ENCODE results near the gene PRAMEF6. TPM values are rescaled to one million over a fixed set of nuclear protein-coding genes. Genes with fewer than 3 reads are reported as not detected.
"Not testable (repeated sequence)": the region's sequence is repeated elsewhere in the genome, so short reads cannot be mapped to it uniquely, and the experiment has no call there.

The PRAMEF6 gene
- not detected for total RNA-seq

DNA sequence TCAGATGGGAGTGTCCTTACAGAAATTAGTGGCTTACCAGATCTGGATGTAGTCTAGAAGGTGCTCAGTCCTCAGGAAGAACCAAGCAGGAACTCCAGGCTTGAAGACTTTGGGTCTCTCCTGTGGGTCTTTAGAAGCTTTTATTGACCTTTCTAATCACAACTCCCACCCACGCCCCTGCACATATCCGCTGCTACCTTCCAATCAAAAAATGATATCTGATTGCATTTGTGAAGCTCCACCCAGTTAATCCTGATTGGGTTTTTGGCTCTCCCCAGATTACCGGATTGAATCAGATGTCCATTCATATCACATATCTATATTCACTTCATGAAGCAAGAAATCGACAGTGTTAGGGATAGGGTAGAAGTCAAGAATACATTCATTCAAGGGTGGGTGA lies at the start of gene PRAMEF6:
Gene PRAMEF6, minus strand, starts transcription at position 101 of the 400 bp plus-strand sequence. CDS start 5,062 bp downstream, outside the sequence.
- DNase-seq; H3K9me3 ChIP-seq; intact Hi-C loops (cut with DNase I); H3K27ac ChIP-seq; H3K9ac ChIP-seq (ENCODE audit: low read depth in 2 of 2, low read length in 2 of 2); H3K4me3 ChIP-seq; H3K4me1 ChIP-seq; H3K36me3 ChIP-seq; H3K27me3 ChIP-seq: not testable (repeated sequence)

DNA sequence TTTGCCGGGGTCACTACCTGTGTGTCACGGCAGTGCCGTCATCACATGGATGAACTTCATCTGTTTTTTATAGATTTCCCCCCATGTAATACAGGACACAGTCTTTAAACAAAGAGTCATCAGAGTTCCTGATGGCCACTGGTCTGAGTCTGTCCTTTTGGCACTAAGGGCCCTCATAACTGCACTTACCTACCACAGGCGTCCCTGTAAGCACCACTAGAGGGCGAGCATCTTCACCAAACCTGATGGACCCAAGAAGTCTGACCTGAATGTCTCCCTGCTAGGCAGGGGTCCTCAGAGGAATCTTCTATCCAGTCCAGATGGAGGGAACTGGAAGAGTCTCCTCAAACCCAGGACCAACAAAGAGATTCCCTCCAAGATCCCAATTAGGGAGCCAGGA lies 23.0 kb downstream of the PRAMEF6 start:
- intact Hi-C loops (cut with DNase I); DNase-seq; H3K9ac ChIP-seq (ENCODE audit: low read depth in 2 of 2, low read length in 2 of 2); H3K4me1 ChIP-seq; H3K4me3 ChIP-seq; H3K27me3 ChIP-seq; H3K27ac ChIP-seq; H3K9me3 ChIP-seq; H3K36me3 ChIP-seq: not testable (repeated sequence)

DNA sequence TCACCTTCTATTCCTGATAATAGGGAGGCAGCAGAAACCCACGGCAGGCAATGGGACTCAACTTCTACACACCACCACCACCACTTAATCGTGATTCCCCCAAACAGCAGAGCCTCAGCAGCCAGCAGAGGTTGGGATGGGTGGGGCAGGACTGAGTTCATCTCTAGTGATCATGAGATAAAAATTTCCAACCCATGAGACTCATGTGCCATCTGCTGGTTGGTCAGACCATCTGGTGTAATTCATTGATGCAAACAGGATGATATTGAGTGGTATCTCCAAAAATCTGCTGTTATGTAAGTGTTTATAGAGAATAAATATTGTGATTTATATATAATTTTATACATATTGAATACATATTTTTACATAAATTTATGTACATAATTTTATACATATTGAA lies 25.6 kb downstream of the PRAMEF6 start:
- intact Hi-C loops (cut with DNase I); H3K36me3 ChIP-seq; H3K9ac ChIP-seq (ENCODE audit: low read depth in 2 of 2, low read length in 2 of 2); H3K4me3 ChIP-seq; H3K4me1 ChIP-seq; H3K27ac ChIP-seq; H3K27me3 ChIP-seq; DNase-seq; H3K9me3 ChIP-seq: not testable (repeated sequence)

DNA sequence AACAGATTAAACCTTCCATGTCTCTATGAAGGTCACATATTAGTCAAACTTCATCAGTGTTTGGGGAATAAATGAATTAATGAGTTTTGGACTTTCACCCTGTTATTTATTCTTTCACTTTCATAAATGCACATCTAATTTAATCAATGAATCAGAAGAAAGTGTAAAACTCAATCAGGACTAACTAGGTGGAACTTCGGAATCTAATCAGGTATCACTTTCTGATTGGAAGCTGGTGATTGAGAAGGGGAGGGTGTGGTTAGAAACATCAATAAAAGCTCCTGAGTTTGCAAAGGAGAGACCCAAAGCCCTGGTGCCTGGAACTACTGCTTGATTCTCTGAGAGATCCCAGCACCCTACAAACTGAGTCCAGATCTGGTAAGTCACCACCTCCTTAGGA lies 31.1 kb downstream of the PRAMEF6 start, which contains the start of gene PRAMEF7:
Gene PRAMEF7, plus strand, starts transcription at position 301 of the 400 bp plus-strand sequence. CDS start 1,083 bp downstream, outside the sequence.
- H3K9me3 ChIP-seq; H3K4me1 ChIP-seq; DNase-seq; H3K27ac ChIP-seq; H3K27me3 ChIP-seq; H3K36me3 ChIP-seq; intact Hi-C loops (cut with DNase I); H3K9ac ChIP-seq (ENCODE audit: low read depth in 2 of 2, low read length in 2 of 2); H3K4me3 ChIP-seq: not testable (repeated sequence)

DNA sequence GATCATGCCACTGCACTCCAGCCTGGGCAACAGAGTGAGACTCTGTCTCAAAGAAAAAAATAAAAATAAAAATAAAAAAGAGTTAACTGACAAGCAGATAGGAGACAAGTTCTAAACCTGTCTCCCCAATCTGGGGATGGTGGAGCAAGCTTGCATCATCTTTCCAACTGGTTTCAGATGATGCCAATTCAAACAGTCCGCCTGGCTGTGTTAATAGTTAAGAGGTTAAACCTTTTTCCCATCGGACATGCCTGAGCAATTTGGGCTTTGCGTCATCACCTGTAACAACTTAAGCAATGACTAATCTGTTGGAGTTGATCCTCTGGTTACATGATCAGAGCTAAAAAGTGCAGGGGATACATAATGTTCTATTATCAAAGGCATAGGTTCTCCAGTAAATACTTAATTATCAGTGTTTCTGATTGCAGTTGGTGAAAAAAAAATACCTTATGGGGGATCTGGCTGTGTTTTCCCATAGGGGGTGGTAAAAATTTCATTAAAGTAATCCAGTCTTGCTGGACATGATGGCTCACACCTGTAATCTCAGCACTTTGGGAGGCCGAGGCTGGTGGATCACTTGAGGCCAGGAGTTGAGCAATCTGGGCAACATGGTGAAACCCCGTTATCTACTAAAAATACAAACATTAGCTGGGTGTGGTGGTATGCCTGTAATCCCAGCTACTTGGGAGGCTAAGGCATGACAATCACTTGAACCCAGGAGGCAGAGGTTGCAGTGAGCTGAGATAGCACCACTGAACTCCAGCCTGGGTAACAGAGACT lies 43.4 kb downstream of the PRAMEF6 start:
- H3K9me3 ChIP-seq; H3K27me3 ChIP-seq; H3K27ac ChIP-seq; H3K36me3 ChIP-seq; H3K4me3 ChIP-seq; H3K9ac ChIP-seq (ENCODE audit: low read depth in 2 of 2, low read length in 2 of 2); H3K4me1 ChIP-seq; DNase-seq; intact Hi-C loops (cut with DNase I): not testable (repeated sequence)

DNA sequence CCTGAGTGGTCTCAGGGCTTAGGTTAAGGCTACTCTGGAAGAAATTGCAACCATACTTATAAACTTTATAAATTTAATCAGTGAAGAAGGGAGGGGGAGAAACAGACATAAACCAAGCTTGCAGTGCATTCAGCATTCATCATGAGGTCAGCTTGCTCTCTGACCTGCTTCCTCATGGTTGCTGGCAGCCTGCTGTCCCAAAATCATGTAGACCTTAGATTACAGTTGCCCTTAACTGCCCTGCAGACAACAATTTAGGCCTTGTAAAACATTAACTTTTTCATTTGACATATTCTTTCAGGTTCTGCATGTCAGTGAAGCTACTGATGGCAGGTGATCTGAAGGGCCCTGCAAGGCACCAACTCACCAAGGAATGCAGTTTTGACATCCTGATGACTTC lies 48.2 kb downstream of the PRAMEF6 start:
- intact Hi-C loops (cut with DNase I); H3K27ac ChIP-seq; H3K4me1 ChIP-seq; H3K9ac ChIP-seq (ENCODE audit: low read depth in 2 of 2, low read length in 2 of 2); H3K9me3 ChIP-seq; DNase-seq; H3K27me3 ChIP-seq; H3K36me3 ChIP-seq; H3K4me3 ChIP-seq: not testable (repeated sequence)

DNA sequence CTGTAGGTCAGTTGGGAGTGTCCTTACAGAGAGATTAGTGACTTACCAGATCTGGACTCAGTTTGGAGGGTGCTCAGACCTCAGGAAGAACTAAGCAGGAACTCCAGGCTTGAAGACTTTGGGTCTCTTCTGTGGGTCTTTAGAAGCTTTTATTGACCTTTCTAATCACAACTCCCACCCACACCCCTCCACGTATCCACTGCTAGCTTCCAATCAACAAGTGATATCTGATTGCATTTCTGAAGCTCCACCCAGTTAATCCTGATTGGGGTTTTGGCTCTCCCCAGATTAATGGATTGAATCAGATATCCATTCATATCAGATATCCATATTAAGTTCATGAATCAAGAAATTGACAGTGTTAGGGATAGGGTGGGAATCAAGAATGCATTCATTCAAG lies 49.2 kb downstream of the PRAMEF6 start, which contains the start of gene PRAMEF10:
Gene PRAMEF10, minus strand, starts transcription at position 101 of the 400 bp plus-strand sequence. CDS start 2,423 bp downstream, outside the sequence.
- intact Hi-C loops (cut with DNase I); DNase-seq; H3K4me1 ChIP-seq; H3K9me3 ChIP-seq; H3K27me3 ChIP-seq; H3K9ac ChIP-seq (ENCODE audit: low read depth in 2 of 2, low read length in 2 of 2); H3K36me3 ChIP-seq; H3K4me3 ChIP-seq; H3K27ac ChIP-seq: not testable (repeated sequence)

Other genes starting within 250 kb of the PRAMEF6 start
- not detected for gene AADACL3, start 231.5 kb downstream of the PRAMEF6 start, total RNA-seq
- gene CFAP107, start 201.4 kb downstream of the PRAMEF6 start, total RNA-seq, result not detected
- not detected for gene PRAMEF12, start 173.8 kb downstream of the PRAMEF6 start, total RNA-seq
- not detected for gene PRAMEF1, start 156.2 kb downstream of the PRAMEF6 start, total RNA-seq
- not detected for gene PRAMEF11, start 116.2 kb downstream of the PRAMEF6 start, total RNA-seq
- not detected for gene HNRNPCL1, start 98.9 kb downstream of the PRAMEF6 start, total RNA-seq
- gene PRAMEF2, start 90.5 kb downstream of the PRAMEF6 start, total RNA-seq, result not detected
- not detected for gene PRAMEF4, start 61.4 kb downstream of the PRAMEF6 start, total RNA-seq
- gene PRAMEF10, start 49.3 kb downstream of the PRAMEF6 start, total RNA-seq, result not detected
- gene PRAMEF7, start 31.0 kb downstream of the PRAMEF6 start, total RNA-seq, result not detected
- not detected for gene PRAMEF27, start 109.0 kb upstream of the PRAMEF6 start, total RNA-seq
- not detected for gene HNRNPCL3, start 113.2 kb upstream of the PRAMEF6 start, total RNA-seq
- not detected for gene PRAMEF25, start 123.2 kb upstream of the PRAMEF6 start, total RNA-seq
- not detected for gene HNRNPCL2, start 169.3 kb upstream of the PRAMEF6 start, total RNA-seq
- gene PRAMEF26, start 208.4 kb upstream of the PRAMEF6 start, total RNA-seq, result not detected
- not detected for gene HNRNPCL4, start 218.1 kb upstream of the PRAMEF6 start, total RNA-seq
- not detected for gene PRAMEF9, start 224.3 kb upstream of the PRAMEF6 start, total RNA-seq